GM19238 (cell line): ENCODE measurements around the gene ADA.
"Not testable (repeated sequence)": the region's sequence is repeated elsewhere in the genome, so short reads cannot be mapped to it uniquely, and the experiment has no call there.

Experiments
- DNase-seq: peaks from one replicate; pipeline ENCODE4 v3.0.0; 2011; ENCODE audit warnings: low spot score; ENCODE audit not compliant: insufficient read length

Gene ADA

GRCh38 chr20:44678990-44679611 lies 27.6 kb upstream of the ADA start:
- no peak for DNase-seq

GRCh38 chr20:44678242-44678641 lies 26.7 kb upstream of the ADA start:
- DNase-seq: no peak

DNA sequence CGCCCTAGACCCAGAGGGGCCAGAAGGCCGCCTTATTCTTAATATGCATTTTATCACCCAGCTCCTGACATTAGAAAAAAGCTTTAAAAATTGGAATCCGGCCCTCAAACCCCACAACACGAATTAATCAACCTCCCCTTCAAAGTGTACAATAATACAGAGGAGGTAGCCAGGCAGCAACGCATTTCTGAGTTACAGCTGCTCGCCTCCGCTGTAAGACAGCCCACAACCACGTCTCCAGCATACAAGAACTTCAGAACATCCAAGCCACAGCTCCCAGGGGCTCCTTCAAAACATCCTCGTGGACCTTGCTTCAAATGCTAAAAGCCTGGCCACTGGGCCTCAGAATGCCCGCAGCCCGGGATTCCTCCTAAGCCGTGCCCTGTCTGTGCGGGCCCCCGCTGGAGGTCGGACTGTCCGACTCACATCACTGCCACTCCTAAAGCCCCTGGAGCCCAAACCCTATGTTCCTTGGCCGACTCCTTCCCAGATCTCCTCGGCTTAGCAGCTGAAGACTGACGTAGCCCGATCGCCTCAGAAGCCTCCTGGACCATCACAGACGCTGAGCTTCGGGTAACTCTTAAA lies 20.9 kb upstream of the ADA start:
- DNase-seq: not testable (repeated sequence)

DNA sequence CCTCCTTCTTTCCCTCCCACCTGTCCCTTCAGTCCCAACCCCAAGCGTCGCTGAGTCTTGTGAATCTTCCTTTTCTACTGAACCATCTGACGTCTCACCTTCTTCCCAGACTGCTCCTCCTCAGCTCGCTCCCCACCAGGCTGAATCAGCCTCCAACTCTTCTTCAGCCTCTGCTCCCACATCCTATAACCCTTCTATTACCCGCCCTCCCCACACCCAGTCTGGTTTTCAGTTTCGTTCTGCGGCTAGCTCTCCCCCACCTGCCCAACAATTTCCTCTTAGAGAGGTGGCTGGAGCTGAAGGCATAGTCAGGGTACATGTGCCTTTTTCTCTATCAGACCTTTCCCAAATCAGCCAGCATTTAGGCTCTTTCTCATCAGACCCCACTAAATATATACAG lies 20.0 kb upstream of the ADA start:
- DNase-seq: not testable (repeated sequence)

- not testable (repeated sequence) for DNase-seq
These were observed 19.4 kb upstream of the ADA start for GRCh38 chr20:44670851-44671250.

DNA sequence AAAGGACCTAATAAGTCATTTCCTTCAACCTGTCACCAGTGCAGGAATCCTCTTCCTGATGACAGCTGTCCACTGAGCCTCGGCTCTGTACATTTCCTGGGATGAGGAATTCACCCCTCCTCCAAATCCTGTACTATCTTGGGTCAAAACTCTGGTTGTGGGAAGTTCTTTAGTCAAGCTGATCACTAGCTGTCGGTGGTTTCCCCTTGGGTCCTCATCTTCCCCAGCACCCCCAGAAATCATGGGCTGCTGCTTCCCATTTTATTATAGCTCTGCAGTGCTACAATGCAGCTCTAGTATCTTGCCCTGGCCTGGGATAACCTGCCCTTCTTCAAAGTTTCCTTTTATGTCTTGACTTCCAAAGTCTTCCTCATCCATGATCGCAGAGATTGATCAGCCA lies 14.6 kb upstream of the ADA start:
- no peak for DNase-seq

GRCh38 chr20:44664131-44664530 lies 12.6 kb upstream of the ADA start:
- no peak for DNase-seq

GRCh38 chr20:44662261-44662660 lies 10.8 kb upstream of the ADA start:
- no peak for DNase-seq

GRCh38 chr20:44660581-44660980 lies 9.1 kb upstream of the ADA start:
- DNase-seq: no peak

DNA sequence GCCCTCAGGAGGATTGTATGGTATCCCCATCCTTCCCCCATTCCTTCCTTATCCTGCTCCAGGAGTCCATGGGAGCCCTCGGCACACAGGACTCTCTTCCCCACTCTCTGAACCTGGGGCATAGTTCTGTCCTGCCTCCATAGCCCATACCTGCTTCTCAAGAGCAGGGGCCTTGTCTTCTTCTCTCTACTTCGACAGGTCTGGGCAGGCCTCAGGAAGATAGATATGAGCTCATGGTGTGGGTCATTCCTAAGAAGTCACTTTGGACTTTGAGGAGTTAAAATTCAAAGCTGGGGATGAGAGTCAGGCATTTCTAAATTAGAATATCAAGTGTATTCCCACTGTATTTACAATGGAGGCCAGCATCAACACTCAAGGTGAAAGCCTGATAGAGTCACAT lies 8.4 kb upstream of the ADA start:
- DNase-seq: no peak

- no peak for DNase-seq
These were observed 7.3 kb upstream of the ADA start for GRCh38 chr20:44658810-44659209.

DNA sequence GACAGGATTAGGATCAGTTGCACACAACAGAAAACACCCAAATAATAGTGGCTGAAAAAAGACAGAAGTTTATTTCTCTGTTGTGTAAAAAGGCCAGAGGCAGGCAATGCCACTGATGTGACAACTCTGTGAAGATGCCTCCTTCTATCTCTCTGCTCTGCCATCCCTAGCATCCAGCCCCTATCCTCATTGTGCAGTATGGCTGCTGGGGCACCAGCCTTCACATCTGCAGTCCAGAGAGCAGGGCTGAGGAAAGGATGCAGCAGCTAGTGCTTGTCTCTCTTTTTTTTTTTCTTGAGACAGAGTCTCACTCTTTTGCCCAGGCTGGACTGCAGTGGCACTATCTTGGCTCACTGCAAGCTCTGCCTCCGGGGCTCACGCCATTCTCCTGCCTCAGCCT lies 6.4 kb upstream of the ADA start:
- DNase-seq: no peak

DNA sequence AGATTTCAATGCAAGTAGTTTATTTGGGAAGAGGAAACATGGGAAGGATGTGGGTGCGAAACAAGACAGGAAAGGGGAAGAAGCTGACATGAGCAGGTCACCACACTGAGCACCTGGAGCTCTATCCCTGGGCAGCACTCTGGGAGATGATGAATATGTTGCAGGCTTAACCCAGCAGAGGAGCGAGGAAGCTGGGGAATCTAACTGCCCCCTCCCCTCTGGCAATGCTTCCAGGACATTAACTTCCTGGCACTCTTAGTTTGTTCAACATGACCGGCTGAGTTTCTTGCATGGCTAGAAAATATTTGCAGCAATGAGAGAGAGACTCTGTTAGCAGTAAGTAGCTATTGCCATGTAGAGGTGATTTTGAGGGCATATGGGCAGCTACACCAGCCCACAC lies 4.9 kb upstream of the ADA start:
- DNase-seq: no peak

DNA sequence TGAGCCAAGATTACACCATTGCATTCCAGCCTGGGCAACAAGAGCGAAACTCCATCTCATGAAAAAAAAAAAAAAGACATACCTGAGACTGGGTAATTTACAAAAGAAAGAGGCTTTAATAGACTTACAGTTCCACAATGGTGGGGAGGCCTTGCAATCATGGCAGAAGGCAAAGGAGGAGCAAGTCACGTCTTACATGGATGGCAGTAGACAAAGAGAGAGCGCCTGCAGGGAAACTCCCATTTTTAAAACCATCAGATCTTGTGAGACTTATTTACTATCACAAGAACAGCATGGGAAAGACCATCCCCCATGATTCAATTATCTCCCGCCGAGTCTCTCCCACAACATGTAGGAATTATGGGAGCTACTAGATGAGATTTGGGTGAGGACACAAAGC lies 2.7 kb upstream of the ADA start:
- not testable (repeated sequence) for DNase-seq

DNA sequence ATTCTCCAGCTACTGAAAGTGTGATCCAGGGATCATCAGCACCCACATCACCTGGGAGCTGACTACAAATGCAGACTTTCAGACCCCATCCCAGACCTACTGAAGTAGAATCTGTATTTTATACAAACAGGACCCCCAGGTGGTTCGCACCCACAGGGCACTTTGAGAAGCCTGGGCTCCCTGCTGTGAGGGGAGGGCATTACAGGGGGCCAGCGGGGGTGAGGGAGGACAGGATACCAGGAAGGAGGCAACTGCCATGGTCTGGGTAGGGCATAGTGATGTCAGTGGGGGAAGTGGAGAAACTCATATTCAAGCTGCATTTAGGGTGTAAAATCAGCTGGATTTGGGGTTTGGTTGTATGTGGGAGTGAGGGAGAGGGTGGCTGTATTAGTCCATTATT lies 2.0 kb upstream of the ADA start:
- DNase-seq: no peak

DNA sequence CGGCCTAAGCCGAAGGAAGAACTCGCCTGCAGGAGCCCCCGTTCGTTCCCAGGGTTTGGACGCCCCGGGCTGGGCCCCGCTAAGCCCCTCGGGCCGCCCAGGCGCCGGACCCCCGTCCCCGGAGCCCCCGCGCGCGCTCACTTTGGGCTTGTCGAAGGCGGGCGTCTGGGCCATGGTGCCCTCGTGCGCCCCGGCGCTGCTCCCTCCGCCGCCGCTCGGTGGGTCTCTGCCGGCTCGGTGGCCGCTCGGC lies 140 bp downstream of the ADA start:
- DNase-seq: no peak

DNA sequence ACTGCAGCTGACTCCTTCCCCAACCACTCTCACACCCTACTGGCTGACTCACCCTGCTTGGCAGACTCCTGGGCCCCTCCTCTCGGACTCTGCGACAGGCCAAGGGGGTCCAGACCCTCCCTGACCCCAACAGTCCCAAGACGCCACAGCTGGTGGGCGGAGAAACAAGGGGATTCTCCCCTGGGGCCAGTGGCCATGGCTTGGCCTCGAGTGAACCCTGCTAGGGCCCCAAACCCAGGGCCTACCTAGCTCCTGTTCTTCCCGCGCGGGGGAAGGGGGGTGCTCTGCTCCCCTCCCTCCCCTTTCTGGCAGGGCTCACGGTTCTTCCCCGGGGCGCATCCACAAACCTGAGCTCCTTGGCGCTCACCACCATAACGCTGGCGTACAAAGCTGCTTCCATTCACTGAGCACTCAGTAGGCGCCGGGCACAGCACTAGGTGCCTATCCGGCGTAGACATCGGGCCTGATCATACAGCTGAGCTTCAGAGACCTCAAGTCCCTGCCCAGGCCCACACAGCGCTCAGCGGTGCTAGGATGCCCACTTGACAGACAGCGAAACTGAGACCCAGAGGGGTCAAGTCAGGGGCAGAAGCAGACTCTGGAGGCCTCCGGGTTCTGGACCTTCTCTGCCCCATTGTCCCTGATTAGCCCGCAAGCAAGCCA lies 597 bp downstream of the ADA start:
- no peak for DNase-seq

GRCh38 chr20:44649976-44650375 lies 1.5 kb downstream of the ADA start:
- no peak for DNase-seq

GRCh38 chr20:44649126-44649525 lies 2.4 kb downstream of the ADA start:
- DNase-seq: no peak

GRCh38 chr20:44648579-44648978 lies 2.9 kb downstream of the ADA start:
- no peak for DNase-seq

- no peak for DNase-seq
These were observed 3.4 kb downstream of the ADA start for GRCh38 chr20:44648068-44648467.

GRCh38 chr20:44646641-44647274 lies 4.7 kb downstream of the ADA start:
- DNase-seq: no peak
